OCI-LY1 (cell line): ENCODE measurements around the gene OCRL.

Source experiments
- H2AFZ ChIP-seq: fragments of 200-600 bp; sonication (generic), shearing (Covaris generic); 2 replicates; pipeline ENCODE4 v1.6.0; 2014; ENCODE audit warnings: antibody characterized with exemption, mild to moderate bottlenecking, low read length
- H3F3A ChIP-seq: fragments of 200-600 bp; sonication (generic), shearing (Covaris generic); 2 replicates; pipeline ENCODE4 v1.6.0; 2014; ENCODE audit warnings: mild to moderate bottlenecking, antibody characterized with exemption, low read length, moderate library complexity; ENCODE audit not compliant: insufficient read depth
- H3K27ac ChIP-seq: fragments of 200-600 bp; sonication (generic); 2 replicates; pipeline ENCODE4 v1.5.1; 2014; ENCODE audit warnings: low read length, mixed run types, mild to moderate bottlenecking, low read depth; ENCODE audit not compliant: poor library complexity, severe bottlenecking
- H3K27me3 ChIP-seq: fragments of 200-600 bp; sonication (generic); 2 replicates; pipeline ENCODE4 v1.6.0; 2014; ENCODE audit warnings: antibody characterized with exemption, mild to moderate bottlenecking, low read length, moderate library complexity; ENCODE audit not compliant: insufficient read depth
- H3K36me3 ChIP-seq: fragments of 200-600 bp; sonication (generic); 2 replicates; pipeline ENCODE4 v1.6.1; 2014; ENCODE audit warnings: mild to moderate bottlenecking, antibody characterized with exemption, low read length, moderate library complexity, mixed read lengths; ENCODE audit not compliant: insufficient read depth
- H3K4me1 ChIP-seq: fragments of 200-600 bp; sonication (generic); 2 replicates; pipeline ENCODE4 v1.5.1; 2014; ENCODE audit warnings: mild to moderate bottlenecking, low read length, moderate library complexity; ENCODE audit not compliant: insufficient read depth, severe bottlenecking
- H3K4me2 ChIP-seq: fragments of 200-600 bp; sonication (generic), shearing (Covaris generic); 2 replicates; pipeline ENCODE4 v1.6.1; 2014; ENCODE audit warnings: low read length
- H3K4me3 ChIP-seq: fragments of 200-600 bp; sonication (generic); 2 replicates; pipeline ENCODE4 v1.5.1; 2014; ENCODE audit warnings: low read length, low read depth, mild to moderate bottlenecking, mixed read lengths; ENCODE audit not compliant: poor library complexity, severe bottlenecking
- H3K79me2 ChIP-seq: fragments of 200-600 bp; shearing (Covaris generic); 2 replicates; pipeline ENCODE4 v1.6.1; 2016; ENCODE audit warnings: mixed run types, low read length, mixed read lengths; ENCODE audit not compliant: insufficient read depth
- H3K9ac ChIP-seq: fragments of 200-600 bp; sonication (generic), shearing (Covaris generic); 2 replicates; pipeline ENCODE4 v1.6.1; 2014; ENCODE audit warnings: mild to moderate bottlenecking, low read length, mixed read lengths
- H3K9me2 ChIP-seq: fragments of 200-600 bp; sonication (generic), shearing (Covaris generic); 2 replicates; pipeline ENCODE4 v1.6.1; 2014; ENCODE audit warnings: low read depth, mild to moderate bottlenecking, low read length, mixed read lengths
- H3K9me3 ChIP-seq: fragments of 200-600 bp; shearing (Covaris generic); 2 replicates; pipeline ENCODE4 v1.6.1; 2014; ENCODE audit warnings: low read length, mixed read lengths
- H4K20me1 ChIP-seq: fragments of 200-600 bp; sonication (generic), shearing (Covaris generic); 2 replicates; pipeline ENCODE4 v1.6.0; 2016; ENCODE audit warnings: mild to moderate bottlenecking, low read length; ENCODE audit not compliant: insufficient read depth
- CTCF ChIP-seq: fragments of 200-600 bp; sonication (generic), shearing (Covaris generic); IDR thresholded peaks from 2 replicates; pipeline ENCODE4 v1.5.1; 2017; ENCODE audit warnings: mild to moderate bottlenecking, antibody characterized with exemption, low read length, moderate library complexity, mixed read lengths
- EZH2 ChIP-seq: fragments of 200-600 bp; sonication (generic), shearing (Covaris generic); IDR thresholded peaks from 2 replicates; pipeline ENCODE4 v1.8.0; 2017; ENCODE audit warnings: borderline replicate concordance, mixed run types, mild to moderate bottlenecking, antibody characterized with exemption, low read length, moderate library complexity, mixed read lengths

Gene OCRL

GRCh38 chrX:129565046-129565650 lies 25.1 kb downstream of the OCRL start:
- Histone ChIP-seq H3K36me3 (peaks cover 28% of the 10 kb centered on the region), H3K9ac (no peak overlapping the region), H3K4me2 (no peak overlapping the region), H3K9me3 (no peaks in the 10 kb centered on the region), H3K27me3 (no peaks in the 10 kb centered on the region), H3K4me3 (no peak overlapping the region), H3K79me2 (no peaks in the 10 kb centered on the region), H3K4me1 (no peaks in the 10 kb centered on the region), H3K9me2 (no peaks in the 10 kb centered on the region), H3K27ac (no peak overlapping the region), H4K20me1 (no peaks in the 10 kb centered on the region), H3F3A (no peaks in the 10 kb centered on the region), H2AFZ (no peak overlapping the region)
- TF ChIP-seq EZH2, result no peak
- TF ChIP-seq CTCF, result no peak

- no peaks in the 10 kb centered on the region for H3K79me2 ChIP-seq
- no peak overlapping the region for H2AFZ ChIP-seq
- H3K27ac ChIP-seq, result no peak overlapping the region
- TF ChIP-seq CTCF, result no peak
- no peak for TF ChIP-seq EZH2
- no peaks in the 10 kb centered on the region for H3F3A ChIP-seq
- no peaks in the 10 kb centered on the region for H3K4me1 ChIP-seq
- H3K9ac ChIP-seq, result no peak overlapping the region
- no peaks in the 10 kb centered on the region for H3K9me3 ChIP-seq
- H3K27me3 ChIP-seq, result no peaks in the 10 kb centered on the region
- no peak overlapping the region for H3K4me2 ChIP-seq
- no peaks in the 10 kb centered on the region for H4K20me1 ChIP-seq
- no peaks in the 10 kb centered on the region for H3K9me2 ChIP-seq
- no peak overlapping the region for H3K4me3 ChIP-seq
- peaks cover 22% of the 10 kb centered on the region for H3K36me3 ChIP-seq
Measured at GRCh38 chrX:129566073-129566472, 26.0 kb downstream of the OCRL start.

GRCh38 chrX:129568349-129568748 lies 28.3 kb downstream of the OCRL start:
- H3K9me2 ChIP-seq, result no peaks in the 10 kb centered on the region
- H2AFZ ChIP-seq, result no peak overlapping the region
- no peak overlapping the region for H3K9ac ChIP-seq
- no peak overlapping the region for H3K4me3 ChIP-seq
- H3K9me3 ChIP-seq, result no peaks in the 10 kb centered on the region
- no peaks in the 10 kb centered on the region for H4K20me1 ChIP-seq
- no peaks in the 10 kb centered on the region for H3K79me2 ChIP-seq
- no peaks in the 10 kb centered on the region for H3F3A ChIP-seq
- H3K4me1 ChIP-seq, result no peaks in the 10 kb centered on the region
- TF ChIP-seq CTCF (no peak), EZH2 (no peak)
- no peaks in the 10 kb centered on the region for H3K27me3 ChIP-seq
- no peak overlapping the region for H3K4me2 ChIP-seq
- peaks cover 11% of the 10 kb centered on the region for H3K36me3 ChIP-seq
- no peak overlapping the region for H3K27ac ChIP-seq
